DMS53 (cell line): ENCODE data around the gene SERTAD4.

Experiments
- DNase-seq: peaks from one replicate; lab custom pipeline; 2025; lab: John Stamatoyannopoulos, UW

SERTAD4 gene

GRCh38 chr1:210233216-210233494 is 559 bp downstream of the SERTAD4 start:
- DNase-seq = peak; percentile 80

DNA sequence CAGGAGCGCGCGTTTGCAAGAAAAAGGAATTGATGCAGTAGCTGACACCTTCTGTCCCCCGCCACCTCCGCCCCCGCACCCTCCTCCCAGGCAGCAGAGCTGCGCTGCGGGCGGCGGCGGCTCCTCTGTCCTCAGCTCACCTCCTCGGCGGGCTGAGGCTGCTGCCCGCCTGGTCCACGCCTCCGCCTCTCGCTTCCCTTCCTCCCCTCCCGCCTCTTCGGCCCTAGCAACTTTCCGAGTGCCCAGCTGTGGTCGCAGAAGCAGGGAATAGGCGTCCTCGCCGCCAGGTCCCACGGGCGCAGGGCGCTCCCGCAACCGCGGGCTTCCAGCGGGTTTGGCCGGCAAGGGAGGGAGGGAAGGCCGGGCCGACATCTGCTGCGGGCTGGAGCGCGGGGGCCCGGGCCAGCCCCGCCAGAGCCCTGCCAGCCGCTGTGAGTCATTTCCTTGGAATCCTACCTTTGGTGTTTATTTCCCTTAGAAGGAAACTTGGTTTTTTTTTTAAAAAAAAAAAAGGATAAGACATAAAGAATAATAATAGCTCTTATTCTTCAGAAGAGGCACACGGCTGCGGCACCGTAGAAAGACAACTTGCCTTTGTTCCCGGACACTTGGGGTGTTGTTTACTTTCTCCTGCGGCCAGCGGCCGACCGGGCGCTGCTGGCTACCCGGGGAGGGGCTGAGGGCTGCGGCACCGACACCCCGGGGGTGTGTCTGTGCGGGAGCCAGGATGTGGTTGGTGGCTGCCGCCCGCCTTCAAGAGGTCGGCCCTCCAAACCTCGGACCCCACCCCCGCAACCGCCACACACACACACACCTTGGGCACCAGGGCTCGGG is 1.1 kb downstream of the SERTAD4 start:
- peak; percentile 87 for DNase-seq

DNA sequence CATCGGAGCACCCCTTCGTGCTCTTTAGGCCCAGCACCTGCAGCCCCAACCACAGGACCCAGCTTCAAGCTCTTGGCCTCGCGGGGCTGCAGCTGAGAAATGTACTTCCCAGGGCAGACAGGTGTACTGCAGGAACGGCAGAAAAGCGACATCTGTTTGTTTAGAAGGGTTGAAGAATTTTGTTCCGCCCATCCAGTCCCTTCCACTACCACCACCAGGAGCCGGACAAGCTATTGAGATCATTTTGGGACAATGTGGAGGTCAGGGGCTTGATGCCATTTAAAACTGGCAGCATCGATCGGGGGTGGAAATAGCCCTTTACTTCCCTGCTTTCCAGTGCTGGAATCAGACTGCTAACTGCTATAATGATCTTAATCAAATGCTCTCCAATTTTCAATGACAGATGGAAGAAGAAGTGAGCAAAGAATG is 1.7 kb downstream of the SERTAD4 start:
- DNase-seq = no peak

- no peak for DNase-seq
These were observed 2.9 kb downstream of the SERTAD4 start for GRCh38 chr1:210235363-210236053.

- no peak for DNase-seq
These were observed 3.8 kb downstream of the SERTAD4 start for GRCh38 chr1:210236386-210236839.

- no peak for DNase-seq
These were observed 4.3 kb downstream of the SERTAD4 start for GRCh38 chr1:210236840-210237409.

- no peak for DNase-seq
These were observed 4.9 kb downstream of the SERTAD4 start for GRCh38 chr1:210237479-210237878.

- no peak for DNase-seq
These were observed 5.4 kb downstream of the SERTAD4 start for GRCh38 chr1:210237981-210238380.

DNA sequence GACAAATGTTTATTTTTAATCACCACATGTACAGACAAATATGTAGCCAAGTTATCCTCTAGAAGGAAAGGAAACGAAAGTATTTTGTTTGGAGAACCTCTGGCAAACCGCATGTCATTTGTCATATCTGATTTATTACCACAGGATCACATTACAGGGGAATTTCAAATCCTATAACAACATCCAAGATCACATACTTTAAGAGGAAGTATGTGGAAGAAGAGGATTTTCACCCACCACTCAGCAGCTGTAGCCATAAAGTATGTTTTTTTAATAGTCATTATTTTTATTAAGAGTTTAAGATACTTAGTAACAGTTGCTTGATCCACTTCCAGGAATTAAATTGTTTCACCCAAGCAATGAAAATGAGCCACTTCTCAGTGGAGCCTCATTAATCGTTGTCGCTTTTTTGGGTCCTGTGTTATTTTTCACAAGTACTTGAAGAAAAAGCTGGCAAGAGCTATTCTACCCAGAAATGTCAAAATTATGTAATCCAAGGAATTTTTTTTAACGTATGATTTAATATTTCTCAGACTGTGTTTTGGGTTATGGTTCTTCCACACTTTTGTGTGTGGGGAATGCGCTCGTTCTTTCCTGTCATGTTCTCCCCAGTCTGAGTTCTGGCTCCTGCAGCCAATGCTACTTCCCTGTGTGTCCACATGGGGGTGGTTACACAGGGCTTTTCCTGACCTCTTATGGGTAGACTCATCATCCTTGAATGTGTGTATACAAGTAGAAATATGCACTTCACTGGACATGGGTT is 6.9 kb downstream of the SERTAD4 start:
- peak; percentile 85 for DNase-seq

GRCh38 chr1:210241121-210241520 is 8.5 kb downstream of the SERTAD4 start:
- DNase-seq = no peak

DNA sequence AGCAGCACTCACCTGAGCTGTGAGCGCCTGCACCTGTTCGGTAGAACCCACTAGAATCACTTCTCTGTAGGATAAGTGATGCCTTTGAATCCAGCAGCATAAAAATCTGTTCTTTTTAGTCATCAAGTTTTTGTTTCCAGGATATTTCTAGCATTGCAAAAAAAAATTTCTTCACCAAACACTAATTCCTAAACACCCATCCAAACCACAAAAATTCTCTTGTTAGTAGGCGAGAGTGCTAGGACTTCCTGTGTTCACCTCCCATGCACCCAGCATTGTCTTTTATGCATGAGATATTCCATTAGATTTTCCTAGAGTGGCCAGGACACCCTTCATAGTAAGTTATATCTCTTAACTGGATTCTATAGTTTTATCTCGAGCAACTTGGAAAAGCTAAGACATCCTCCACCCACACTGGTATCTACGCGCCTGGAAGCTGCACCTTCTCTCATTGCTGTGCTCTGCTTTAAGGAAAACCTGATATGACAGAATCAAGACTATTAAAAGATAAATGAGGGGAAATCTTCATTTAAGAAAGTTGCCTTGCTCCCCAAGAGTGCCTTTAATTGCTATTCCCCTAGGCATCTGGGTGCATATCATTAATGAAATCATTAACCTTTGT is 12.3 kb downstream of the SERTAD4 start:
- DNase-seq = no peak

- DNase-seq = peak; percentile 84
These were observed 13.9 kb downstream of the SERTAD4 start for GRCh38 chr1:210246447-210246846.

DNA sequence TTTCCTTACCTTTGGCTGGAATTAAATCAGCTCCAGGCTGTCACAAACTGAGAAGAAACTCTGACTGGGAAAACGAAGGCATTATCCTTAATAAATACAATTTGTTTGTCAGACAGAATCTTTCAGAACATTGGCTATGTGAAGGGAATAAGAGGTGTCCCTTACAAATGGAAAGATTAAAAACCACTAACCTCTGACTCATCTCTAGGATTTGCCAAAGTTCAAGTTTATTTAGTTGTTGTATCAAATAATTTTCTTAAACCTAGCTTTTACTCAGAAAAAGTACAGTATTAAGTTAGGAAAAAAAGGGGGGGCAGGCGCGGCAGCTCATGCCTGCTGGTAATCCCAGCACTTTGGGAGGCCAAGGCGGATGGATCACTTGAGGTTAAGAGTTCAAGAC is 15.7 kb downstream of the SERTAD4 start:
- no peak for DNase-seq

GRCh38 chr1:210250665-210250997 is 18.0 kb downstream of the SERTAD4 start:
- DNase-seq = peak; percentile 90

DNA sequence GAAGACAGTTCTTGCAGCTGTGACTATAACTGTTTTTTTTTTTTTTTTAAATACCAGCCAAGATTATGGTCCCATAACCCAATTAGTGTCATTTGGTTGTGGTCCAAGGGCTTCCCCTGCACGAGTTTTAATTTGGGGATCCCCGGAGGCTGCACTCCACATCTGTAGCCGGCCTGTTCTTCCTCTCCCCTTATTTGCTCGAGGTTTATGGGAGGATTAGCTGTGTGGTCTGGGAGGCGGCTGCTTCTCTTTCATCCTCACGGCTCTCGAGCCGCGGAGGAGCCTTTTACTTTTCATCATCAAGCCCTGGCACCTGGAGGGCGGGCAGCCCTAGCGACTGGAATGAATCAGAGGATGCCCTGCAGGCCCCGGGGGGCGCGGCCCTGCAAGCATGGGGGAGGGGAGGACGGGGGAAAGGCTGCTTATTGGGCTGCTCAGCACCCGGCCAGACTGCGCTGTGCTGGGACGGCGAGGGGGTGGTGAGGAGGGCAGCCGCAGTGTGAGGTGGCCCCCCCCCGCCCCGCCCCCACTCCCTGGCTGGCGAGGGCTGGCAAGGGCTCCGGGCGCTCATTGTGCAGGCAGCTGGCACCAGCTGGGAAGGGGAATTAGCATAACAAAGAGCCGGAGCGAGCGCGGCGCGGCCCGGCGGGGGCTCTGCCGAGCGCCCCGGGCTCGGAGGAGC is 18.5 kb downstream of the SERTAD4 start:
- DNase-seq = peak; percentile 99

DNA sequence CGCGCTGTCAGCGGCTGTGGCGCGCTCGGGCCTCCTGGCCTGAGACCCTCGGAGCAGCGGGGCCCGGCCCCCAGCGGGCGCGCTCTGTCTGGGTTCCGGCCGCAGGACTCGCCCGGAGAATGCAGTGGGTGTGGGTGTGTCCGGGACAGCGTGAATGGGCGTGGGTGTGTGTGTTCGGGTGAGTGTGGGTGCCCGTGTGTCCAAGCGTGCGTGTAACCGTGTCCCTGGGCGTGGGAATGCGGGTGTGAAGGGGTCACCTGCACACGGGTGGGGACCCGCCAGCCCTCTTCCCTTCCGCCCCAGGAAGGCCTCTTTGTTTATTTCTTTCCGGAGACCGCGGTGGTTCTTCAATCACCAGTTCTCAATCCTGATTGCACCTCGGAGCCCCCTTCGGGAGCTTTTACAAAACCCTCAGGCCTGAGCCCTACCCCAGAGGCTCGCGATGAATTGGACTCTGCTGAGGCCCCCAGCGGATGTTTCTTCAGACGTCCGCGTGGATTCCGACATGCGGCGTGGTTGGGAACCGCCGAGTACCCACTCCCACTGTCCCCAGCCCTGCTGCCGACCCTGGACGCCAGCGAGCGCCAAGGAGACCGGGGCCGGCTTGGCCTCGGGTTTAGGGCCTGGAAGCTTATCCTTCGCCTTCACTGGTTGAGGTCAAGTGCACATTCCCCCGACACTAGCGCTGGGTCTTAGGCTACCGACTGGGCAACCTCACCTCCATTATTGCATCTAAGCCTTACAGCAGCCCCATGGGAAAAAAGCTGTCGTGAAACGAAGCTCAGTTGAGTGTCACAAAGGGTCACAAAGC is 19.3 kb downstream of the SERTAD4 start:
- peak; percentile 80 for DNase-seq

GRCh38 chr1:210252621-210253051 is 20.0 kb downstream of the SERTAD4 start:
- peak; percentile 94 for DNase-seq

GRCh38 chr1:210254298-210254697 is 21.7 kb downstream of the SERTAD4 start:
- DNase-seq = no peak

DNA sequence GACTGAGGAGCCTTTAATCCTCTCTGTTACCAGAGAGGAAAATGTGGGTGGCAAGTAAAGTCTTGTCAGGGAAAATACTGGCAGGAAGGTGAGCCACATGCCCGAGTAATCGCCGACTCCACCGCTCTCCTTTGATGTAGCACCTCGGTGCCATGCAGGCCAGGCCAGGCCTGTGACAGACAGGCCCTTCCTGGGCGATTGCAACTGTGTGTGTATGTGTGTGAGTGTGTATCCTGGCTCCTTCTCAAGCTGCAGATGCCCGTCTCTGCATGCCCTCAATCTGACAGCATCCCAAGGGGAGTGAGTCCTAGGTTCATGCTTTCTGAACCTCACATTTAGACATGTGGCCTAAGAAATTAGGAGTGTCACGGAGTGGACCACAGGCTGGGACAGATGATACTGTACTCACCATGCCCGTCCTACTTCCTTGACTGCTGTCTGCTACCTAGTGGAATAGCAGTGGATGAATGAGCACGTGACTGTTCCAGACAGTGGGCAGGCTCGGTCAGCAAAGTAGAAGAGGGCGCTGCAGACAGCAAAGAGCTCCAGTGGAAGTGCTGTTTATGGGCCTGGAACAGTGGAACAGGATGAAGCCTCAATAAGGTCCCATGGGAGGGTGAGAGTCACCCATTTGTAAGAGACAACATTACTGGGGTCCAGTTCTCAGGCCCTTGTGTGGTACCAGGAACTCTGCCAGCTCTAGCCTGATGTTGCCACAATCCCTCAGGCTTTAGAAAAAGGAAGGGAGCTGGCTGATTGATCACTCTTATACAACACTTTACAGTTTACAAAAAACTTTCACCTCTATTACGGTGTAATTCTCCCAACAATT is 25.3 kb downstream of the SERTAD4 start:
- DNase-seq = peak; percentile 86

DNA sequence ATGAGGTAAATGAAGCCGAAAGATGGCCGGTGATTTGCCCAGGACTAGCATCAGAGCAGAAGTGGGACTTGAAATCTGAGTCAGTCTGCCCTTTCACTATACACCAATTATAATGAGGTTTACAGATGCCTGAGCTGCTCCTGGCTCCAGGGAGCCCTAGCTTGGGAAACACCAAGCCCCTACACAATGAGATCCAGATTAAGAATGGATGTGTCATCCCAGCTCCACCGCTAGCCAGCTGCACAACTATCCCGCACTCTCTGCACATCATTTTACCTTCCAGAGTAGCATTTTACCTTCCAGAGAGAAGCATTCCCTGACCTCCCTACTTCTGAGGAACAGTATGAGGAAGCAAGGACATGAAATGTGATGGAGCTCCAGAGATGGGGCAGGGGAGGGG is 27.0 kb downstream of the SERTAD4 start:
- peak; percentile 20 for DNase-seq
